Mesothelial cell of epicardium (in vitro differentiated cells): ENCODE results near the gene STXBP6. TPM values are rescaled to one million over a fixed set of nuclear protein-coding genes. Genes with fewer than 3 reads are reported as not detected.
"Not testable (repeated sequence)": the region's sequence is repeated elsewhere in the genome, so short reads cannot be mapped to it uniquely, and the experiment has no call there.

Experiments
- DNase-seq, 2 experiments: peaks; one replicate each; pipeline ENCODE4 v3.0.0; 2021; ENCODE audit warnings: low spot score in 2 of 2; ENCODE audit not compliant: unreplicated experiment in 2 of 2
- H3K27ac Mint-ChIP-seq: 2 replicates; pipeline ENCODE4 v1.8.0; 2021; ENCODE audit warnings: mixed read lengths
- H3K27me3 Mint-ChIP-seq: 2 replicates; pipeline ENCODE4 v1.8.0; 2021; ENCODE audit warnings: low read depth, mixed read lengths
- H3K36me3 Mint-ChIP-seq: 2 replicates; pipeline ENCODE4 v1.8.0; 2021; ENCODE audit warnings: mixed read lengths
- H3K4me1 Mint-ChIP-seq: 2 replicates; pipeline ENCODE4 v1.8.0; 2021; ENCODE audit warnings: mixed read lengths
- H3K4me3 Mint-ChIP-seq: 2 replicates; pipeline ENCODE4 v1.8.0; 2021; ENCODE audit warnings: mild to moderate bottlenecking, moderate library complexity, mixed read lengths
- H3K9me3 Mint-ChIP-seq: 2 replicates; pipeline ENCODE4 v1.8.0; 2021; ENCODE audit warnings: mixed read lengths
- total RNA-seq: library from RNA; stranded (reverse); gene quantifications from 3 replicates; pipeline ENCODE4 v1.2.1, GENCODE V29; 2021
- TF ChIP-seq, protein P1 (sequence below): fragments of 200-600 bp; sonication (generic); IDR thresholded peaks from one replicate; pipeline ENCODE4 v1.5.0; 2021; ENCODE audit warnings: antibody characterized with exemption; ENCODE audit not compliant: unreplicated experiment

Gene STXBP6
- total RNA-seq, 1 donor from 2014 or later: 16.6 TPM

DNA sequence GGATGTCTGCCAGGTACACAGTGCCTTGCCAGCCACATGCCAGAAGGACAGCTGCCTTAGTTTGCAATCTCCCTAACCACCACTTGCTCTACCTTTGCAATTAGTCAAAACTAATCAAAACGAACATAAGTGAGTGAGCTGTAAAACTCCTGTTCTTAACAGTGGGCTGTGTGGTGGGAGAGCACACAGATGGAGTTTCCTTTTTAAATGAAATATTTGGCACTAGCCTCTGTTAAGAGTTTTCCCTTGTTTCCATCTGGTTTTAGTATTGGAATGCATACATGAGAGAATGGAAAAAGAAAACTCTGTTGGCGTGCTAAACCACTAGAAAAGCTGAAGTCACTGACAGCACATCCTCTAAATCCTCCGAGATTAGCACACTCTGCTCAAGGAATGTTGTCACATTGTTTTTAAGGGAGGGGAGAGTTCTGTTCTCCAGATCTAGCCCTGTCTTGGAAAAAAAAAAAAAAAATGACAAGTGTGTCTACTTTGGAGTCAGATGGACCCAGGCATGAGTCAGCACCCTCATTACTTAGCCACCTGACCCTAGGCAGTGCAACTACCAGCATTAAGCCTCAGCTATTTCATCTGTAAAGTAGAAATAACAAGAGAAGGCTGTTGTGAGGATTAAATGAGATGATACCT is 83.9 kb downstream of the STXBP6 start:
- H3K36me3 Mint-ChIP-seq: no peaks in the 10 kb centered on the region
- H3K4me3 Mint-ChIP-seq: no peak overlapping the region
- no peaks in the 10 kb centered on the region for H3K9me3 Mint-ChIP-seq
- no peaks in the 10 kb centered on the region for H3K27me3 Mint-ChIP-seq
- TF ChIP-seq, protein P1, sequence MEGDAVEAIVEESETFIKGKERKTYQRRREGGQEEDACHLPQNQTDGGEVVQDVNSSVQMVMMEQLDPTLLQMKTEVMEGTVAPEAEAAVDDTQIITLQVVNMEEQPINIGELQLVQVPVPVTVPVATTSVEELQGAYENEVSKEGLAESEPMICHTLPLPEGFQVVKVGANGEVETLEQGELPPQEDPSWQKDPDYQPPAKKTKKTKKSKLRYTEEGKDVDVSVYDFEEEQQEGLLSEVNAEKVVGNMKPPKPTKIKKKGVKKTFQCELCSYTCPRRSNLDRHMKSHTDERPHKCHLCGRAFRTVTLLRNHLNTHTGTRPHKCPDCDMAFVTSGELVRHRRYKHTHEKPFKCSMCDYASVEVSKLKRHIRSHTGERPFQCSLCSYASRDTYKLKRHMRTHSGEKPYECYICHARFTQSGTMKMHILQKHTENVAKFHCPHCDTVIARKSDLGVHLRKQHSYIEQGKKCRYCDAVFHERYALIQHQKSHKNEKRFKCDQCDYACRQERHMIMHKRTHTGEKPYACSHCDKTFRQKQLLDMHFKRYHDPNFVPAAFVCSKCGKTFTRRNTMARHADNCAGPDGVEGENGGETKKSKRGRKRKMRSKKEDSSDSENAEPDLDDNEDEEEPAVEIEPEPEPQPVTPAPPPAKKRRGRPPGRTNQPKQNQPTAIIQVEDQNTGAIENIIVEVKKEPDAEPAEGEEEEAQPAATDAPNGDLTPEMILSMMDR: no peak
- no peak for DNase-seq
- H3K27ac Mint-ChIP-seq: peak overlapping the region; percentile 88
- peaks cover 23% of the 10 kb centered on the region for H3K4me1 Mint-ChIP-seq

DNA sequence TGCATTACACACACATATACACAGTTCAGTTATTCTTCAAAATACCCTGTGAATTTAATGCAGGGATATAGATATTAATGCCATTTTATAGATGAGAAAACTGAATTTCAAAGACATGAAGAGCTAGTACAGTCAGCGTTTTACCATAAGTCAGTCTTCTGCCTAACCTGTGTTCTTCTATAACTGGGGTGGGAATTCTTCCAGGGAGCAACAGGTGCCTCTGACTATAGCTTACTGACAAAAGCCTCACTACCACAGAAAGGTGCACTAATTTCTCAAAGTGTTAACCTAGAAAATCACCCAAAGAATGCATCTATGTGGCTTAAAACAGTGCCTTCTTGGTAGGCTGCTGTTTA is 84.4 kb downstream of the STXBP6 start:
- TF ChIP-seq, protein P1: no peak

DNA sequence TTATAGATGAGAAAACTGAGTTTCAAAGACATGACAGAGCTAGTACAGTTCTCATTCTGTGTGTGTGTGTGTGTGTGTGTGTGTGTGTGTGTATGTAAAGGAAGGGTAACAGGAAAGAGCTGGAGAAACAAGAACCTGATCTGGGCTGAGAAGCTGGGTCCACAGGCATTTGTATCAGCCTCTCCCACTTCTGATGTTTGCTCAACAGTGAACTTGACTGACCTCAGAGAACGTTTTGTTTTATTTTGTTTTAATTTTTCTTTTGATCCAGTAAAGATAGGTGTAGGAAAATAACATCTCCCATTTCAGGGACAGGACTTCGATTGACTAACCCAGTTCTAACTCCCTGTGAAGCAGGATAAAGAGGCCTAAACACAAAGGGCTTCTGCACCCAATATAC is 85.4 kb downstream of the STXBP6 start:
- TF ChIP-seq, protein P1: no peak
- Mint-ChIP-seq H3K4me3 (no peak overlapping the region), H3K9me3 (no peaks in the 10 kb centered on the region), H3K27me3 (no peaks in the 10 kb centered on the region), H3K27ac (peak overlapping the region; percentile 78), H3K4me1 (peaks cover 21% of the 10 kb centered on the region), H3K36me3 (no peaks in the 10 kb centered on the region)
- DNase-seq: no peak

More for the DNA sequence above, 84.4 kb downstream of the STXBP6 start:
- Mint-ChIP-seq H3K27me3 (no peaks in the 10 kb centered on the region), H3K4me3 (no peak overlapping the region), H3K27ac (peak overlapping the region; percentile 88), H3K36me3 (no peaks in the 10 kb centered on the region), H3K4me1 (peaks cover 21% of the 10 kb centered on the region), H3K9me3 (no peaks in the 10 kb centered on the region)
- no peak for DNase-seq

DNA sequence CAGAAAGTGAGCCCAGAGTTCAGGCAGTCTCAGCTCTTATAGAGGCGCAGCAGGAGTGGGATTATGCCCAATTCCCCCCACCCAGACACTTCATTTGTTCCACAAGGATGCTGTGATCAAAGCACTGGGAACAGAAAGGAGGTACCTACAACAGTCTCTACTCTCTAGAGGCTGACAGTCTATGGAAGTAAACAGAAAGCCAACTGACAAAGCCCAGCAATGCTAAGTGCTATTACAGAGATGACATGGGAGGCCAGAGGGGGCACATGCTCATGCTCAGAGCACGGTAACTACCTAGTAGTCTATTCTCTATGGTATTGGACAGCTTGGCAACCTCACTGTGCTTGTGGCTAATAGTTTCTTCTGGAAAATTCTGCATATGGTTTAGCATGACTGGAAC is 85.9 kb downstream of the STXBP6 start:
- H3K4me3 Mint-ChIP-seq: no peak overlapping the region
- no peaks in the 10 kb centered on the region for H3K27me3 Mint-ChIP-seq
- peaks cover 26% of the 10 kb centered on the region for H3K4me1 Mint-ChIP-seq
- H3K36me3 Mint-ChIP-seq: no peaks in the 10 kb centered on the region
- TF ChIP-seq, protein P1: no peak
- no peak overlapping the region for H3K27ac Mint-ChIP-seq
- DNase-seq: no peak
- H3K9me3 Mint-ChIP-seq: no peaks in the 10 kb centered on the region

DNA sequence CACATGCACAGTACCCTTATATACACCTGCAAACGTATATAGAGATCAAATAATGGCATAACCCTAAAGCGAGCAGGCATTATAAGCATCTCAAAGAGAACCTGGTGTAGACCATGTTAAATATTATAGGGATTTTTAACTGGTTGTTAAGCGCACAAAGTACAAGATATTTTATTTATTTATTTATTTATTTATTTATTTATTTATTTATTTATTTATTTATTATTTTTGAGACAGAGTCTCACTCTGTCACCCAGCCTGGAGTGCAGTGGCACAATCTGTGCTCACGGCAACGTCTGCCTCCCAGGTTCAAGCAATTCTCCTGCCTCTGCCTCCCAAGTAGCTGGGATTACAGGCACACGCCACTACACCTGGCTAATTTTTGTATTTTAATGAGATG is 87.8 kb downstream of the STXBP6 start:
- not testable (repeated sequence) for H3K9me3 Mint-ChIP-seq, H3K4me3 Mint-ChIP-seq, H3K27ac Mint-ChIP-seq, DNase-seq, H3K27me3 Mint-ChIP-seq, H3K36me3 Mint-ChIP-seq
- H3K4me1 Mint-ChIP-seq: peaks cover 38% of the 10 kb centered on the region

DNA sequence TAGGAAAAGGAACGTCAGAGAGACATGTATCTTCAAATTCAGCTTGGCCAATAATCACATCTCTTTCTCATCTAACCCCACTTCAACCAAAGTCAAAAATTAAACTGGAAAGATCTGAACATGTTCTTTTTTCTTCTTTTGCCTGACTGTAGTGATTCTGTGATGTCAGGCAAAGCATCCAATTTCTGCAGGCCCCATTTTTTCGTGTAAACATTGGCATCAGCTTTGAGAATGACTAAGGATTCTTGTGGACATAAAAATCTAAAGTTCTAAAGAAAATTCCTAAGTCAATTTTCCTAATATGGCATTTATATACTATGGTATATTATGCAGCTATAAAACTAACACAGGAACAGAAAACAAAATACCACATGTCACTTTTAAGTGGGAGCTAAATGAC is 89.1 kb downstream of the STXBP6 start:
- Mint-ChIP-seq H3K4me3 (no peak overlapping the region), H3K27me3 (no peaks in the 10 kb centered on the region), H3K9me3 (no peaks in the 10 kb centered on the region), H3K36me3 (no peaks in the 10 kb centered on the region), H3K4me1 (peaks cover 28% of the 10 kb centered on the region), H3K27ac (no peak overlapping the region)
- no peak for DNase-seq
- TF ChIP-seq, protein P1: no peak
